ENCODE measurements around the gene TOPAZ1. TPM values are rescaled to one million over a fixed set of nuclear protein-coding genes. Genes with fewer than 3 reads are reported as not detected.

Gene TOPAZ1
- polyA plus RNA-seq, 2 of the 4 experiments (the other 2 are of a cell fraction) = not detected

DNA sequence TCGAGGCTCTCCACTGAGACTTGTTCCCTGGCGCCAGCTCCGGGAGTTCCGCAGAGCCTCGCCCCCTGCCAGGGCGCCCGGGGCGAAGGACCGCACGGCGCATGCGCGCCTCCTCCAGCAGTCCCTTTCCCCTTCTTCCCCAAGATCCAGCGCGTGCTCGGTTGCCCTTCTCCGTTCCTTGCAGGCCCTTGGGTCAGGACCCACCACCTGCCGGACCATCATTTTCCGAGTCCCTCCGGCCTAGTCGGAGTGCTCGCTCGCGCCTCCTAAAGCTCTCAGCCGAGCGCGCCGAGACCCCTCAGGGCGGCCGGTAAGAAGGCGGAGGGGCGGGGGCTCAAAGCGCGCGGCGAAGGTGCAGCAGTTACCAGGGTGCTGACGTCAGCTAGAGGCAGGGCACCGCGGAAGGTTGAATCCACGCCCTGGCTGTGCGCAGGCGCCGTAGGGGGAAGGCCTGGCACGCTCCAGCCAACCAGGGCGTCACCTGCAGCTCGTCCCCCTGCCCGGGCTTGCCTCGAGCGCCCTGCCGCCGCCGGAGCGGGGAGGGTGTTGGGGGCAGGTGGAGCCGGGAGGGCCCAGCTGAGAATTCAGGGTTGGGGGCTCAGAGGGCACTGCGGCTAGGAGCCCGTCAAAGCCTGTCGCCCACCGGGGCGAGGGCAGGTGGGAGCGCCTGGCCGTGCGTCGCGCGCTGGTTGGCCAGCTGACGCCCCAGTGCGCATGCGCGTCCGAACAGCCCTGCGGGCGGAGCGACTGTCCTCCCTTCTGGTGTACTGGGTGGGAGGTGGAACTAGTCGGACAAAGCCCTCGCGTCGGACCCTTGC is 96.5 kb downstream of the TOPAZ1 start, which contains the start of gene TCAIM (continued):
- TF ChIP-seq GATA3 (IDR thresholded peaks at IDR 0.05; ENCODE audit: borderline replicate concordance) (no peak; the same call in 1 of the 2 replicates), HOXB5 (CRISPR knock-in tag; IDR thresholded peaks at IDR 0.05) (no peak), POLR2A (IDR thresholded peaks at IDR 0.05; ENCODE audit: low read length) (peak; percentile 76), RCOR1 (IDR thresholded peaks at IDR 0.05; ENCODE audit: low read depth, low read length) (no peak), KDM1A (IDR thresholded peaks at IDR 0.05; ENCODE audit: low read depth) (no peak), MAFK (IDR thresholded peaks at IDR 0.05; ENCODE audit: partially characterized antibody) (peak; percentile 97), ZFP36 (IDR thresholded peaks at IDR 0.05; ENCODE audit: borderline replicate concordance, partially characterized antibody) (no peak), NPAS2 (CRISPR knock-in tag; IDR thresholded peaks at IDR 0.05; ENCODE audit: borderline replicate concordance) (no peak), RFX5 (IDR thresholded peaks at IDR 0.05) (peak; percentile 64; the same call in 1 of the 2 replicates), EHMT2 (IDR thresholded peaks at IDR 0.05; ENCODE audit: low read depth) (no peak), CBX2 (IDR thresholded peaks at IDR 0.05; ENCODE audit: borderline replicate concordance, low read depth) (no peak), HOXB13 (CRISPR knock-in tag; IDR thresholded peaks at IDR 0.05; ENCODE audit: low read depth) (no peak), NFE2L2 (conservative IDR thresholded peaks at IDR 0.05; ENCODE audit: low read length) (no peak), FOSL2 (IDR thresholded peaks at IDR 0.05) (no peak), FOSL2 (CRISPR knock-in tag; IDR thresholded peaks at IDR 0.05) (0 out of 2 replicates have a peak, but pooled peaks have one; percentile 9), POLR2AphosphoS2 (conservative IDR thresholded peaks at IDR 0.05; ENCODE audit: low read length) (no peak), CHD4 (IDR thresholded peaks at IDR 0.05; ENCODE audit: borderline replicate concordance) (no peak), PHF8 (IDR thresholded peaks at IDR 0.05; ENCODE audit: borderline replicate concordance, low read depth) (peak; percentile 86; the same call in 1 of the 2 replicates), JUN (IDR thresholded peaks at IDR 0.05) (peak; percentile 65 to 83; a peak in 4 of 5 replicates), MAZ (IDR thresholded peaks at IDR 0.05; ENCODE audit: borderline replicate concordance, low read depth, low read length) (no peak), EHF (CRISPR knock-in tag; IDR thresholded peaks at IDR 0.05) (no peak), TP53 (CRISPR knock-in tag; IDR thresholded peaks at IDR 0.05) (no peak)
- TF ChIP-seq, protein P1, sequence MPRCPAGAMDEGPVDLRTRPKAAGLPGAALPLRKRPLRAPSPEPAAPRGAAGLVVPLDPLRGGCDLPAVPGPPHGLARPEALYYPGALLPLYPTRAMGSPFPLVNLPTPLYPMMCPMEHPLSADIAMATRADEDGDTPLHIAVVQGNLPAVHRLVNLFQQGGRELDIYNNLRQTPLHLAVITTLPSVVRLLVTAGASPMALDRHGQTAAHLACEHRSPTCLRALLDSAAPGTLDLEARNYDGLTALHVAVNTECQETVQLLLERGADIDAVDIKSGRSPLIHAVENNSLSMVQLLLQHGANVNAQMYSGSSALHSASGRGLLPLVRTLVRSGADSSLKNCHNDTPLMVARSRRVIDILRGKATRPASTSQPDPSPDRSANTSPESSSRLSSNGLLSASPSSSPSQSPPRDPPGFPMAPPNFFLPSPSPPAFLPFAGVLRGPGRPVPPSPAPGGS (IDR thresholded peaks at IDR 0.05) = peak; percentile 54; the same call in 1 of the 3 replicates
- TF ChIP-seq, protein P2, sequence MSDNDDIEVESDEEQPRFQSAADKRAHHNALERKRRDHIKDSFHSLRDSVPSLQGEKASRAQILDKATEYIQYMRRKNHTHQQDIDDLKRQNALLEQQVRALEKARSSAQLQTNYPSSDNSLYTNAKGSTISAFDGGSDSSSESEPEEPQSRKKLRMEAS (IDR thresholded peaks at IDR 0.05) = peak; percentile 91
- TF ChIP-seq, protein P3, sequence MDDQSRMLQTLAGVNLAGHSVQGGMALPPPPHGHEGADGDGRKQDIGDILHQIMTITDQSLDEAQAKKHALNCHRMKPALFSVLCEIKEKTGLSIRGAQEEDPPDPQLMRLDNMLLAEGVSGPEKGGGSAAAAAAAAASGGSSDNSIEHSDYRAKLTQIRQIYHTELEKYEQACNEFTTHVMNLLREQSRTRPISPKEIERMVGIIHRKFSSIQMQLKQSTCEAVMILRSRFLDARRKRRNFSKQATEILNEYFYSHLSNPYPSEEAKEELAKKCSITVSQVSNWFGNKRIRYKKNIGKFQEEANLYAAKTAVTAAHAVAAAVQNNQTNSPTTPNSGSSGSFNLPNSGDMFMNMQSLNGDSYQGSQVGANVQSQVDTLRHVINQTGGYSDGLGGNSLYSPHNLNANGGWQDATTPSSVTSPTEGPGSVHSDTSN (IDR thresholded peaks at IDR 0.05) = 0 out of 2 replicates have a peak, but pooled peaks have one; percentile 44
- TF ChIP-seq, protein P4, sequence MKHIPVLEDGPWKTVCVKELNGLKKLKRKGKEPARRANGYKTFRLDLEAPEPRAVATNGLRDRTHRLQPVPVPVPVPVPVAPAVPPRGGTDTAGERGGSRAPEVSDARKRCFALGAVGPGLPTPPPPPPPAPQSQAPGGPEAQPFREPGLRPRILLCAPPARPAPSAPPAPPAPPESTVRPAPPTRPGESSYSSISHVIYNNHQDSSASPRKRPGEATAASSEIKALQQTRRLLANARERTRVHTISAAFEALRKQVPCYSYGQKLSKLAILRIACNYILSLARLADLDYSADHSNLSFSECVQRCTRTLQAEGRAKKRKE (CRISPR knock-in tag; IDR thresholded peaks at IDR 0.05; ENCODE audit: low read depth) = peak; percentile 66; the same call in 1 of the 2 replicates
- TF ChIP-seq, protein P5, sequence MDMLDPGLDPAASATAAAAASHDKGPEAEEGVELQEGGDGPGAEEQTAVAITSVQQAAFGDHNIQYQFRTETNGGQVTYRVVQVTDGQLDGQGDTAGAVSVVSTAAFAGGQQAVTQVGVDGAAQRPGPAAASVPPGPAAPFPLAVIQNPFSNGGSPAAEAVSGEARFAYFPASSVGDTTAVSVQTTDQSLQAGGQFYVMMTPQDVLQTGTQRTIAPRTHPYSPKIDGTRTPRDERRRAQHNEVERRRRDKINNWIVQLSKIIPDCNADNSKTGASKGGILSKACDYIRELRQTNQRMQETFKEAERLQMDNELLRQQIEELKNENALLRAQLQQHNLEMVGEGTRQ (IDR thresholded peaks at IDR 0.05) = peak; percentile 41; the same call in 1 of the 2 replicates
- TF ChIP-seq, protein P6, sequence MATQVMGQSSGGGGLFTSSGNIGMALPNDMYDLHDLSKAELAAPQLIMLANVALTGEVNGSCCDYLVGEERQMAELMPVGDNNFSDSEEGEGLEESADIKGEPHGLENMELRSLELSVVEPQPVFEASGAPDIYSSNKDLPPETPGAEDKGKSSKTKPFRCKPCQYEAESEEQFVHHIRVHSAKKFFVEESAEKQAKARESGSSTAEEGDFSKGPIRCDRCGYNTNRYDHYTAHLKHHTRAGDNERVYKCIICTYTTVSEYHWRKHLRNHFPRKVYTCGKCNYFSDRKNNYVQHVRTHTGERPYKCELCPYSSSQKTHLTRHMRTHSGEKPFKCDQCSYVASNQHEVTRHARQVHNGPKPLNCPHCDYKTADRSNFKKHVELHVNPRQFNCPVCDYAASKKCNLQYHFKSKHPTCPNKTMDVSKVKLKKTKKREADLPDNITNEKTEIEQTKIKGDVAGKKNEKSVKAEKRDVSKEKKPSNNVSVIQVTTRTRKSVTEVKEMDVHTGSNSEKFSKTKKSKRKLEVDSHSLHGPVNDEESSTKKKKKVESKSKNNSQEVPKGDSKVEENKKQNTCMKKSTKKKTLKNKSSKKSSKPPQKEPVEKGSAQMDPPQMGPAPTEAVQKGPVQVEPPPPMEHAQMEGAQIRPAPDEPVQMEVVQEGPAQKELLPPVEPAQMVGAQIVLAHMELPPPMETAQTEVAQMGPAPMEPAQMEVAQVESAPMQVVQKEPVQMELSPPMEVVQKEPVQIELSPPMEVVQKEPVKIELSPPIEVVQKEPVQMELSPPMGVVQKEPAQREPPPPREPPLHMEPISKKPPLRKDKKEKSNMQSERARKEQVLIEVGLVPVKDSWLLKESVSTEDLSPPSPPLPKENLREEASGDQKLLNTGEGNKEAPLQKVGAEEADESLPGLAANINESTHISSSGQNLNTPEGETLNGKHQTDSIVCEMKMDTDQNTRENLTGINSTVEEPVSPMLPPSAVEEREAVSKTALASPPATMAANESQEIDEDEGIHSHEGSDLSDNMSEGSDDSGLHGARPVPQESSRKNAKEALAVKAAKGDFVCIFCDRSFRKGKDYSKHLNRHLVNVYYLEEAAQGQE (IDR thresholded peaks at IDR 0.05) = no peak

Data from A549 (cell line).